ENCODE measurements around the gene GPHA2. TPM values are rescaled to one million over a fixed set of nuclear protein-coding genes. Genes with fewer than 3 reads are reported as not detected.

Gene GPHA2
- total RNA-seq, 2 experiments from 2014 or later: not detected

DNA sequence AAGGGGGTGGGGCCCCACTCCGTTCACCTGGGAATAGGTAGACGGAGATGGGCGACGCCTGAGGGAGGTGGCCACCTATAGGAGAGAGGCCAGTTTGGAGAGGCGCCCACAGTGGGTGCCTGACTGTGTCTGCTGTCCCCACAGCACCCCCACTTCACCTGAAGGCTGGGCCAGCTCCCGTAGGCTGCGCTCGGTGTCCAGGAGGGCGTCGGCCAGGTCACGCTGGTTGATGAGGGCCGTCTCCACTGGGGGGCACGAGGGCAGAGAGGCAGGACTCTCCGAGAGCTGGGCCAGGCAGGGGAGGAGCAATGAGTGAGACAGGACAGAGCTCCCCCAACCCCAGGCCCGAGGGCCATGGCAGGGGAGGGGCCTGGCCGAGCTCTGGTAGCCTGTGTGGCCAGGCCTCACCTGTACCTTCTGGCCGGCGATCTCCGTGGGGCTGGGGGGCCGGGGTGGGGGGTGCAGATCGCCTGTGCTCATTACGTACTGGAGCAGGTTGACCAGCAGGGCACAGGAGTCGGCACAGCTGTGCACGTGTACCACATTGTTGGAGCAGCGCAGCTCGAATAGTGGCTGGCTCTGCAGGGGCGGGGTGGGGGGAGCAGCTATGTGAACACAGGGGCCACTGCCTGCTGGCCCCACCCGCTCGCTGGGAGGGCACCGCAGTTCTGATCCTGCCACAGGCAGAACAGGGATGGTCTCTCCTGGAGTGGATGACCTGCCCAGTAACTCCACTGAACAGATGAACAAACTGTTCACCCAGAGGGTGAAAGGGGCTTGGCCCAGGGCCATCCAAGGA is 33.4 kb downstream of the GPHA2 start:
- TF ChIP-seq, protein P1, sequence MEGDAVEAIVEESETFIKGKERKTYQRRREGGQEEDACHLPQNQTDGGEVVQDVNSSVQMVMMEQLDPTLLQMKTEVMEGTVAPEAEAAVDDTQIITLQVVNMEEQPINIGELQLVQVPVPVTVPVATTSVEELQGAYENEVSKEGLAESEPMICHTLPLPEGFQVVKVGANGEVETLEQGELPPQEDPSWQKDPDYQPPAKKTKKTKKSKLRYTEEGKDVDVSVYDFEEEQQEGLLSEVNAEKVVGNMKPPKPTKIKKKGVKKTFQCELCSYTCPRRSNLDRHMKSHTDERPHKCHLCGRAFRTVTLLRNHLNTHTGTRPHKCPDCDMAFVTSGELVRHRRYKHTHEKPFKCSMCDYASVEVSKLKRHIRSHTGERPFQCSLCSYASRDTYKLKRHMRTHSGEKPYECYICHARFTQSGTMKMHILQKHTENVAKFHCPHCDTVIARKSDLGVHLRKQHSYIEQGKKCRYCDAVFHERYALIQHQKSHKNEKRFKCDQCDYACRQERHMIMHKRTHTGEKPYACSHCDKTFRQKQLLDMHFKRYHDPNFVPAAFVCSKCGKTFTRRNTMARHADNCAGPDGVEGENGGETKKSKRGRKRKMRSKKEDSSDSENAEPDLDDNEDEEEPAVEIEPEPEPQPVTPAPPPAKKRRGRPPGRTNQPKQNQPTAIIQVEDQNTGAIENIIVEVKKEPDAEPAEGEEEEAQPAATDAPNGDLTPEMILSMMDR (IDR thresholded peaks at IDR 0.05): no peak
- no peak overlapping the region for H3K4me3 Mint-ChIP-seq
- H3K9me3 Mint-ChIP-seq: no peaks in the 10 kb centered on the region
- ATAC-seq: no peak
- POLR2A ChIA-PET: interaction anchor here (1.0 to 1.1 kb wide), 2 partner anchors 22 to 196 kb away, joined by 4 read pairs; partner anchors contain the start of gene PPP2R5B
- DNase-seq: no peak
- H3K27me3 Mint-ChIP-seq: no peaks in the 10 kb centered on the region
- no peak overlapping the region for H3K27ac Mint-ChIP-seq
- CTCF ChIA-PET: interaction anchor here (0.9 kb wide), 1 partner anchor 112 kb away, joined by 3 read pairs; the partner anchor contains the start of gene ARL2
- H3K36me3 Mint-ChIP-seq (ENCODE audit: low read depth): peaks cover 8% of the 10 kb centered on the region
- intact Hi-C loops (cut with micrococcal nuclease): no loop called here
- H3K4me1 Mint-ChIP-seq (ENCODE audit: low read depth): peaks cover 10% of the 10 kb centered on the region

DNA sequence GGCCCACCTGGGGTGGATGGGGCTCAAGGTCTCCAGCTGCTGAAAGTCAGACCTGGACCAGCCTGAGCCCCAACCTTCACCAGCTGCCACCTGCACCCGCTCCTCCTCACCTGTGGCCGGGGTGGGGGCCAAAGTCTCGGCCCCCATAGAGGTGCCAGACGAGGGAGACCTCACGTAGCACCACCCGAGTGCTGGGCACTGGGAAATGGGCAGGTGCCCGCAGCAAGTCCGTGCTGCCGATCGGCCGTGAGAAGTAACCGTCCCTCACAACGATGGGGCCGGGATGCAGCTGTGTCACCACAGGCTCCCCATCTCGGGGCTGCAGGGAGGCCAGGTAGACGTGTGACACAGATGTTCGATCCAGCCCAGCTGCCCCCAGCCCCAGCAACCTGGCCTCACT is 34.9 kb downstream of the GPHA2 start:
- intact Hi-C loops (cut with micrococcal nuclease): no loop called here
- ChIA-PET POLR2A (interaction anchor here (1.1 to 1.4 kb wide), 4 partner anchors 10 to 51 kb away, joined by 3 read pairs; no protein-coding TSS in a partner anchor), CTCF (interaction anchor here (29.9 kb wide), 1 partner anchor 44 kb away, joined by 1168 read pairs; the partner anchor contains the start of gene CDC42BPG)
- Mint-ChIP-seq H3K4me3 (no peak overlapping the region), H3K36me3 (ENCODE audit: low read depth) (peaks cover 10% of the 10 kb centered on the region), H3K27me3 (no peaks in the 10 kb centered on the region), H3K4me1 (ENCODE audit: low read depth) (peaks cover 10% of the 10 kb centered on the region), H3K27ac (no peak overlapping the region), H3K9me3 (no peaks in the 10 kb centered on the region)
- no peak for ATAC-seq
- TF ChIP-seq, protein P1 (IDR thresholded peaks at IDR 0.05): no peak
- no peak for DNase-seq

DNA sequence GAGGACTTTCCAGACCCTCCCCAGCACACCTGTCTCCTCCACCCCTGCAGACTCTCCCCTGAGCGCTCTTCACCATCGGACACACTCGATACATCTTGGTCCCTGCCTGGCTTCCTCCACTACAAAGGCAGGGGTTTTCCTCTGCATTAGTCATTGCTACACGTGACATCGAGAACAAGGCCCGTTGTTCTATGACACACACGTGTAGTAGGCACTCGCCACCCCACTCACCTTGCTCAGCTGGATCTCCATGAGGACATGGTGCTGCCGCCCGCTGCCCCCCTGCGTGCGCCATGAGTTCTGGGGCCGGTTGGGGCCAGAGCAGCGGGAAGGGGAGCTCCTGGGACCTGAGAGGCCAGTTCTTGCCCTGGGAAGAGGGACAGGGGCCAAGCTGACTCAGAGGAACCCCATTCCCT is 35.4 kb downstream of the GPHA2 start:
- Mint-ChIP-seq H3K4me3 (no peak overlapping the region), H3K27me3 (no peaks in the 10 kb centered on the region), H3K9me3 (no peaks in the 10 kb centered on the region), H3K27ac (peak overlapping the region; percentile 84), H3K4me1 (ENCODE audit: low read depth) (peaks cover 10% of the 10 kb centered on the region), H3K36me3 (ENCODE audit: low read depth) (peaks cover 10% of the 10 kb centered on the region)
- intact Hi-C loops (cut with micrococcal nuclease): no loop called here
- DNase-seq: peak; percentile 82
- ATAC-seq: peak; percentile 99
- ChIA-PET POLR2A (interaction anchor here (1.1 to 1.4 kb wide), 5 partner anchors 11 to 50 kb away, joined by 3 read pairs; no protein-coding TSS in a partner anchor), CTCF (interaction anchor here (29.9 kb wide), 1 partner anchor 44 kb away, joined by 1168 read pairs; the partner anchor contains the start of gene CDC42BPG)
- TF ChIP-seq, protein P1 (IDR thresholded peaks at IDR 0.05): no peak

DNA sequence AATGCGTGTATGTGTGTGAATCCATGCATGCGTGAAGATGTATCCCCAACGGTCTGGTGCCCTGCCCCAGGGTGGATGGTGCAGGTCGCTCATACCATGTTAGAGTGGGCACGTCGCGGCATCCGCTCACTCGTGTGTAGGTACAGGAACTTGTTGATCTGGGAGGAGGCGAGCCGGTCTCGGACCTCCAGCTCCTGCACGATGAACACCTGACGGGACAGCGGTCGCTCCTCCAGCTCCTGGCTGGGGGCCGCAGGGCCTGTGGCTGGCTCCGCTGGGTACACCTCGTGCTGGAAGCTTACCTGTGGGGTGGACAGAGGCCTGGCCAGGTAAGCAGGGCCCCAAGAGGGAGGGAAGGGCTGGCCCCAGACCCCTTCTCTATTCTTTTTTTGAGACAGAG is 37.2 kb downstream of the GPHA2 start:
- ATAC-seq: no peak
- ChIA-PET POLR2A (interaction anchor here (0.8 kb wide), 1 partner anchor 120 kb away, joined by 3 read pairs; no protein-coding TSS in a partner anchor), CTCF (interaction anchor here (3.9 to 29.9 kb wide), 2 partner anchors 11 to 42 kb away, joined by 13 to 1168 read pairs; partner anchors contain the start of gene CDC42BPG)
- TF ChIP-seq, protein P1 (IDR thresholded peaks at IDR 0.05): no peak
- H3K36me3 Mint-ChIP-seq (ENCODE audit: low read depth): peaks cover 10% of the 10 kb centered on the region
- no peaks in the 10 kb centered on the region for H3K9me3 Mint-ChIP-seq
- no peaks in the 10 kb centered on the region for H3K27me3 Mint-ChIP-seq
- DNase-seq: no peak
- H3K4me1 Mint-ChIP-seq (ENCODE audit: low read depth): peaks cover 10% of the 10 kb centered on the region
- intact Hi-C loops (cut with micrococcal nuclease): no loop called here
- no peak overlapping the region for H3K27ac Mint-ChIP-seq
- no peak overlapping the region for H3K4me3 Mint-ChIP-seq

DNA sequence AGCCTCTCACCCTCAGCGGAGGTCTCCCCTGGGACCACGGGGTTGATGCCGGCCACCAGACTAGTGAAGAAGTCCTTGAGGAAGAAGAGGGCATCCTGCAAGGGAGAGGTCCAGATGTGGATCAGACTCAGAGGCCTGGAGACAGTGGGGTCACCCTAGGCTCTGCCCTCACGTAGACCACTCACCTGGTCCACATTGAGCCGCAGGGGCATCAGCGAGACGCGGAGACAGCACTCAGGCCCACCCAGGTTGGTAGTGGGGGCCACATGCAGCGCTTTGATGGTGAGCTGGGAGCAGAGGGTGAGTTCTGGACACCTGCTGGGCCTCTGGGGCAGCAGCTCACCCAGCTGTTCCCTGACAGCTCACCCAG is 37.6 kb downstream of the GPHA2 start:
- DNase-seq (no peak), ATAC-seq (no peak)
- TF ChIP-seq, protein P1 (IDR thresholded peaks at IDR 0.05): no peak
- intact Hi-C loops (cut with micrococcal nuclease): no loop called here
- H3K4me3 Mint-ChIP-seq: no peak overlapping the region
- H3K27me3 Mint-ChIP-seq: no peaks in the 10 kb centered on the region
- H3K4me1 Mint-ChIP-seq (ENCODE audit: low read depth): peaks cover 10% of the 10 kb centered on the region
- ChIA-PET CTCF (interaction anchor here (3.9 to 29.9 kb wide), 2 partner anchors 11 to 42 kb away, joined by 13 to 1168 read pairs; partner anchors contain the start of gene CDC42BPG), POLR2A (no interaction called here)
- H3K9me3 Mint-ChIP-seq: no peaks in the 10 kb centered on the region
- H3K27ac Mint-ChIP-seq: no peak overlapping the region
- H3K36me3 Mint-ChIP-seq (ENCODE audit: low read depth): peaks cover 10% of the 10 kb centered on the region

All from activated CD8-positive, alpha-beta T cell treated with anti-CD3 and anti-CD28 coated beads for 36 hours (primary cell).